PC-9 (cell line): ENCODE data around the gene SEZ6L. TPM values are rescaled to one million over a fixed set of nuclear protein-coding genes. Genes with fewer than 3 reads are reported as not detected.

Experiments used
- BruUV-seq: library from RNA; stranded (reverse); fragments of 400-500 nt; replicated peaks from 2 replicates; lab custom pipeline; 2021; lab: Mats Ljungman, UMichigan
- CTCF ChIA-PET: fragments of 300-600 bp; sonication (Branson Sonifier 250); formaldehyde crosslinking; loops from one replicate; lab custom pipeline; 2022; ENCODE audit warnings: antibody characterized with exemption; lab: Charles Lee
- POLR2A ChIA-PET: fragments of 300-600 bp; sonication (Branson Sonifier 250); formaldehyde crosslinking; loops from one replicate; lab custom pipeline; 2022; ENCODE audit warnings: antibody characterized with exemption; ENCODE audit not compliant: unreplicated experiment; lab: Charles Lee
- DNase-seq, 2 experiments: peaks; one replicate each; pipeline versions ENCODE4 v3.0.0 to v3.0.0-alpha.2; 2015 to 2022; ENCODE audit warnings: mixed read lengths in 1 of 2
- H2AFZ ChIP-seq: fragments of 200-600 bp; sonication (generic); 2 replicates; pipeline ENCODE4 v1.8.1; 2017; ENCODE audit warnings: antibody characterized with exemption
- H3F3A ChIP-seq: fragments of 200-600 bp; sonication (generic); 2 replicates; pipeline ENCODE4 v1.8.1; 2017; ENCODE audit warnings: antibody characterized with exemption, mild to moderate bottlenecking, low read depth; ENCODE audit not compliant: insufficient read depth
- H3K27ac ChIP-seq: fragments of 200-600 bp; sonication (generic); 2 replicates; pipeline ENCODE4 v1.6.1; 2016; ENCODE audit warnings: mixed run types
- H3K27me3 ChIP-seq: fragments of 200-600 bp; sonication (generic); 2 replicates; pipeline ENCODE4 v1.6.1; 2016; ENCODE audit warnings: low read depth, mixed run types; ENCODE audit not compliant: insufficient read depth
- H3K36me3 ChIP-seq: fragments of 200-600 bp; sonication (generic); 2 replicates; pipeline ENCODE4 v1.6.1; 2016; ENCODE audit warnings: low read depth, mixed run types
- H3K4me1 ChIP-seq: fragments of 200-600 bp; sonication (generic); replicated peaks from 2 replicates; pipeline ENCODE4 v1.6.1; 2016; ENCODE audit warnings: mixed run types; ENCODE audit not compliant: insufficient read depth
- H3K4me2 ChIP-seq: fragments of 200-600 bp; sonication (generic); 2 replicates; pipeline ENCODE4 v1.6.1; 2017; ENCODE audit warnings: mixed run types
- H3K4me3 ChIP-seq: fragments of 200-600 bp; sonication (generic); 2 replicates; pipeline ENCODE4 v1.6.1; 2016; ENCODE audit warnings: mixed run types
- H3K79me2 ChIP-seq: fragments of 200-600 bp; sonication (generic); 2 replicates; pipeline ENCODE4 v1.6.1; 2017; ENCODE audit warnings: low read depth, mixed run types
- H3K9me2 ChIP-seq: fragments of 200-600 bp; sonication (generic); 2 replicates; pipeline ENCODE4 v1.8.1; 2017; ENCODE audit warnings: mild to moderate bottlenecking; ENCODE audit not compliant: insufficient read depth
- H3K9me3 ChIP-seq: fragments of 200-600 bp; sonication (generic); 2 replicates; pipeline ENCODE4 v1.8.1; 2016; ENCODE audit warnings: low read depth; ENCODE audit not compliant: insufficient read depth
- H4K20me1 ChIP-seq: fragments of 200-600 bp; sonication (generic); 2 replicates; pipeline ENCODE4 v1.8.1; 2017; ENCODE audit not compliant: insufficient read depth
- CTCF ChIP-seq: fragments of 200-600 bp; sonication (generic); conservative IDR thresholded peaks from 2 replicates; pipeline ENCODE4 v1.6.1; 2017; ENCODE audit warnings: mixed run types, antibody characterized with exemption, mild to moderate bottlenecking, moderate library complexity
- EZH2 ChIP-seq: fragments of 200-600 bp; sonication (generic); IDR thresholded peaks from 2 replicates; pipeline ENCODE4 v1.8.0; 2017; ENCODE audit warnings: antibody characterized with exemption, low read depth
- intact Hi-C: fragments of 100-400 bp; cut with micrococcal nuclease; formaldehyde crosslinking; loops from one replicate; pipeline ENCODE4 v1.10.0; 2022; ENCODE audit not compliant: unreplicated experiment
- total RNA-seq: library from RNA; stranded (reverse); gene quantifications from 2 replicates; pipeline ENCODE4 v1.2.3, GENCODE V29; 2021

Gene SEZ6L
- total RNA-seq, 1 experiment from 2014 or later: not detected

DNA sequence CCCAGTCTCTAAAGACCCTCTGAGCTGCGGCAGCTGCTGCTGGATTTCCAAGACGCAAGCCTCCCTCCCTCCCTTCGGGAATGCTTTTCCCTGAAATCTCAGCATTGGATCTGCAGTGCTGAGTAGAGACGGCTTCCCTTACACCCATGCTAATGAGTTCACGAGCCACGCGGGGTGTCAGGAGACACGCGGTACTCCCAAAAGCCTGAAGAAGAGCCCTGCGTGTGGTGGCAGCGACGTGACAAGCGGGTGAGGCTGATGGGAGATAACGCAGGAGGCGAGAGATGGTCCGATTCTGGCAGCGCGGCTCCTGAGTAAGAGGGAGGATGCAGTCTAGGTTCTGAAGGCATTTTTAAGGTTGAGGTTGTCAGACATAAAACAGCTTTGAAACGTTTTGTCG lies 185.4 kb downstream of the SEZ6L start:
- POLR2A ChIA-PET: no interaction called here
- Histone ChIP-seq H3F3A (no peaks in the 10 kb centered on the region), H2AFZ (no peak overlapping the region), H3K79me2 (no peaks in the 10 kb centered on the region), H3K27me3 (peaks cover 62% of the 10 kb centered on the region), H3K27ac (no peak overlapping the region), H3K36me3 (no peaks in the 10 kb centered on the region), H3K4me2 (no peak overlapping the region), H3K9me2 (no peaks in the 10 kb centered on the region), H3K9me3 (no peaks in the 10 kb centered on the region), H4K20me1 (no peaks in the 10 kb centered on the region), H3K4me1 (no peaks in the 10 kb centered on the region), H3K4me3 (no peak overlapping the region)
- TF ChIP-seq CTCF: no peak
- TF ChIP-seq EZH2: no peak
- CTCF ChIA-PET: no interaction called here
- intact Hi-C loops: no loop called here
- no TSS peak for BruUV-seq
- DNase-seq: no peak

GRCh38 chr22:26357281-26357680 lies 188.0 kb downstream of the SEZ6L start:
- ChIA-PET CTCF (interaction anchor here (0.6 to 1.1 kb wide), 2 partner anchors 9 to 276 kb away, joined by 3 to 4 read pairs; no protein-coding TSS in a partner anchor), POLR2A (no interaction called here)
- H3K4me1 ChIP-seq: no peaks in the 10 kb centered on the region
- H3K27me3 ChIP-seq: peaks cover 43% of the 10 kb centered on the region
- no peak overlapping the region for H3K4me3 ChIP-seq
- no peaks in the 10 kb centered on the region for H3K79me2 ChIP-seq
- no peak overlapping the region for H2AFZ ChIP-seq
- no peaks in the 10 kb centered on the region for H3F3A ChIP-seq
- no TSS peak for BruUV-seq
- no peak overlapping the region for H3K4me2 ChIP-seq
- no peak overlapping the region for H3K27ac ChIP-seq
- no peak for DNase-seq
- no peaks in the 10 kb centered on the region for H3K36me3 ChIP-seq
- intact Hi-C loops: no loop called here
- no peaks in the 10 kb centered on the region for H4K20me1 ChIP-seq
- H3K9me2 ChIP-seq: no peaks in the 10 kb centered on the region
- H3K9me3 ChIP-seq: no peaks in the 10 kb centered on the region
- TF ChIP-seq EZH2: no peak
- no peak for TF ChIP-seq CTCF

DNA sequence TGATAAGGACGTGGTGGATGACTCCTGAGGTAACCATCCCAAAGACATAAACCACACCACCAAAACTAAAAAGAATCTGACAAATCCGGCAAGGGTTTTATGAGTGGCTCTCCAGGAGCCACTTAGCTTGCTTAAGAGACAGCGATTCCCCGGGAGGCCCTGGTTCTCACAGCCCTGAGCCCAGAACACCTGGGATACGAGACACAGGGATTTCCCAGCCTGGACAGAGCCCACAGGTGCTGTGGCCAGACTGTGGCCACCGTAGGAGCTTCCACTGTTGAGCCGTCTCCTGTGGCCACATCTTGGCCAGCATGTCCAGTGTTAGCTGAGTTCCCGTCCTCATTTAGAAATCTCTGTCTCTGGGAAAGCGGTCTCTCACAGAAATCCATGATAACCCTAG lies 188.6 kb downstream of the SEZ6L start:
- Histone ChIP-seq H3K79me2 (no peaks in the 10 kb centered on the region), H3K9me3 (no peaks in the 10 kb centered on the region), H2AFZ (no peak overlapping the region), H3K27ac (no peak overlapping the region), H3K4me3 (no peak overlapping the region), H3K27me3 (peaks cover 43% of the 10 kb centered on the region), H3K36me3 (no peaks in the 10 kb centered on the region), H3F3A (no peaks in the 10 kb centered on the region), H3K4me2 (no peak overlapping the region), H4K20me1 (no peaks in the 10 kb centered on the region), H3K4me1 (no peaks in the 10 kb centered on the region), H3K9me2 (no peaks in the 10 kb centered on the region)
- intact Hi-C loops: no loop called here
- no peak for DNase-seq
- CTCF ChIA-PET: interaction anchor here (0.6 to 0.7 kb wide), 2 partner anchors 275 to 1068 kb away, joined by 3 to 4 read pairs; no protein-coding TSS in a partner anchor
- POLR2A ChIA-PET: no interaction called here
- TF ChIP-seq CTCF (no peak), EZH2 (no peak)
- BruUV-seq: no TSS peak
